ENCODE data around the gene DNAJC2.
"Not testable (repeated sequence)": the region's sequence is repeated elsewhere in the genome, so short reads cannot be mapped to it uniquely, and the experiment has no call there.

- TF ChIP-seq TAF1 (IDR thresholded peaks at IDR 0.05; ENCODE audit: low read depth); CTCF (IDR thresholded peaks at IDR 0.05; ENCODE audit: poor library complexity, severe bottlenecking); RAD21 (conservative IDR thresholded peaks at IDR 0.05); EP300 (conservative IDR thresholded peaks at IDR 0.05; ENCODE audit: poor library complexity, severe bottlenecking): not testable (repeated sequence)
- TF ChIP-seq MXI1 (conservative IDR thresholded peaks at IDR 0.05; ENCODE audit: poor library complexity, severe bottlenecking): peak; percentile 25
Observed at GRCh38 chr7:103280803-103281155, 63.8 kb downstream of the DNAJC2 start.
